IMR-90 (cell line): Measurements from ENCODE around the gene RPL19. TPM values are rescaled to one million over a fixed set of nuclear protein-coding genes. Genes with fewer than 3 reads are reported as not detected.

ENCODE experiments used
- ATAC-seq: fragments of 200-7000 bp; cut with Tn5 transposase; 2 replicates; pipeline ENCODE4 v1.9.1; 2020; ENCODE audit warnings: low read depth, mild to moderate bottlenecking, moderate library complexity
- BruUV-seq: library from RNA; stranded (reverse); fragments of 400-500 nt; replicated peaks from 2 replicates; lab custom pipeline; 2021; lab: Mats Ljungman, UMichigan
- CTCF ChIA-PET: fragments of 300-600 bp; formaldehyde crosslinking; extraction: SDS; loops from one replicate; lab custom pipeline; 2021; ENCODE audit warnings: antibody characterized with exemption; lab: Yijun Ruan, JAX
- POLR2A ChIA-PET: fragments of 300-600 bp; sonication (Branson Sonifier 250); formaldehyde crosslinking; loops from one replicate; lab custom pipeline; 2022; ENCODE audit warnings: antibody characterized with exemption; ENCODE audit not compliant: unreplicated experiment; lab: Charles Lee
- DNase-seq: peaks from one replicate; pipeline ENCODE4 v3.0.0; 2013
- H2AFZ ChIP-seq: replicated peaks from 2 replicates; pipeline ENCODE3; 2013; ENCODE audit warnings: low read length, mild to moderate bottlenecking; ENCODE audit not compliant: poor library complexity
- H2AK5ac ChIP-seq: 2 replicates; pipeline ENCODE4 v1.6.1; 2013; ENCODE audit warnings: low read depth, low read length, inconsistent platforms
- H2AK9ac ChIP-seq: replicated peaks from 2 replicates; pipeline ENCODE3; 2013; ENCODE audit warnings: mild to moderate bottlenecking, low read depth, low read length, moderate library complexity; ENCODE audit not compliant: poor library complexity
- H2BK120ac ChIP-seq: 2 replicates; pipeline ENCODE4 v1.6.1; 2013; ENCODE audit warnings: low read depth, low read length, inconsistent platforms
- H2BK15ac ChIP-seq: 3 replicates; pipeline ENCODE4 v1.6.1; 2013; ENCODE audit warnings: low read depth, low read length, inconsistent platforms
- H2BK20ac ChIP-seq: 2 replicates; pipeline ENCODE4 v1.6.1; 2013; ENCODE audit warnings: low read depth, mild to moderate bottlenecking, inconsistent platforms, low read length, moderate library complexity
- H2BK5ac ChIP-seq: 2 replicates; pipeline ENCODE4 v1.6.1; 2013; ENCODE audit warnings: mild to moderate bottlenecking, low read depth, low read length, inconsistent platforms; ENCODE audit not compliant: poor library complexity, severe bottlenecking
- H3K14ac ChIP-seq: replicated peaks from 2 replicates; pipeline ENCODE4 v1.6.1; 2013; ENCODE audit warnings: low read depth, low read length, inconsistent platforms
- H3K18ac ChIP-seq: 2 replicates; pipeline ENCODE4 v1.6.1; 2013; ENCODE audit warnings: low read depth, low read length, control low read depth
- H3K23ac ChIP-seq: 2 replicates; pipeline ENCODE4 v1.6.1; 2013; ENCODE audit warnings: low read depth, low read length, inconsistent platforms
- H3K27ac ChIP-seq: 2 replicates; pipeline ENCODE4 v1.5.1; 2013; ENCODE audit warnings: mild to moderate bottlenecking, control low read depth, low read length; ENCODE audit not compliant: insufficient read depth
- H3K27me3 ChIP-seq: 2 replicates; pipeline ENCODE4 v1.6.1; 2013; ENCODE audit warnings: low read length; ENCODE audit not compliant: control insufficient read depth, insufficient read depth
- H3K36me3 ChIP-seq: 2 replicates; pipeline ENCODE4 v1.6.1; 2013; ENCODE audit warnings: low read length, mixed read lengths; ENCODE audit not compliant: control insufficient read depth, insufficient read depth
- H3K4ac ChIP-seq: 2 replicates; pipeline ENCODE4 v1.6.1; 2013; ENCODE audit warnings: low read depth, low read length, inconsistent platforms
- H3K4me1 ChIP-seq: 2 replicates; pipeline ENCODE4 v1.6.1; 2013; ENCODE audit warnings: low read length, mixed read lengths; ENCODE audit not compliant: control insufficient read depth, insufficient read depth
- H3K4me2 ChIP-seq: 2 replicates; pipeline ENCODE4 v1.6.1; 2013; ENCODE audit warnings: low read depth, mild to moderate bottlenecking, control low read depth, low read length, moderate library complexity
- H3K4me3 ChIP-seq: 2 replicates; pipeline ENCODE4 v1.5.1; 2013; ENCODE audit warnings: low read depth, mild to moderate bottlenecking, control low read depth, low read length, moderate library complexity; ENCODE audit not compliant: insufficient read depth
- H3K56ac ChIP-seq: 2 replicates; pipeline ENCODE4 v1.6.1; 2013; ENCODE audit warnings: low read length, inconsistent platforms; ENCODE audit not compliant: insufficient read depth; ENCODE audit errors: extremely low read depth
- H3K79me1 ChIP-seq, 2 experiments: 2 replicates each; pipeline ENCODE4 v1.6.1; 2013; ENCODE audit warnings: low read length in 2 of 2, inconsistent platforms in 1 of 2, low read depth in 1 of 2
- H3K9ac ChIP-seq: 2 replicates; pipeline ENCODE4 v1.6.1; 2013; ENCODE audit warnings: low read depth, low read length, control low read depth
- H3K9me1 ChIP-seq: 2 replicates; pipeline ENCODE4 v1.6.1; 2013; ENCODE audit warnings: low read length, inconsistent platforms; ENCODE audit not compliant: insufficient read depth
- H3K9me3 ChIP-seq: 2 replicates; pipeline ENCODE4 v1.6.1; 2013; ENCODE audit warnings: low read length; ENCODE audit not compliant: control insufficient read depth, insufficient read depth
- H4K20me1 ChIP-seq: 2 replicates; pipeline ENCODE4 v1.6.1; 2013; ENCODE audit warnings: low read length, inconsistent platforms; ENCODE audit not compliant: insufficient read depth
- H4K5ac ChIP-seq: 2 replicates; pipeline ENCODE4 v1.6.1; 2013; ENCODE audit warnings: mild to moderate bottlenecking, low read depth, low read length, control low read depth
- H4K8ac ChIP-seq, 2 experiments: 2 replicates each; pipeline ENCODE4 v1.6.1; 2013; ENCODE audit warnings: low read depth in 2 of 2, low read length in 2 of 2, control low read depth in 1 of 2, inconsistent platforms in 1 of 2
- H4K91ac ChIP-seq: 2 replicates; pipeline ENCODE4 v1.6.1; 2013; ENCODE audit warnings: low read depth, low read length, inconsistent platforms; ENCODE audit not compliant: insufficient read depth
- FOS ChIP-seq: fragments of 150-350 bp; IDR thresholded peaks from 2 replicates; pipeline ENCODE4 v1.6.1; 2016; ENCODE audit warnings: low read depth, low read length
- POLR2A ChIP-seq: IDR thresholded peaks from 2 replicates; pipeline ENCODE4 v1.6.1; 2012; ENCODE audit warnings: mild to moderate bottlenecking, low read depth, low read length
- RCOR1 ChIP-seq: IDR thresholded peaks from 2 replicates; pipeline ENCODE4 v1.6.1; 2012; ENCODE audit warnings: mild to moderate bottlenecking, low read length, improper control_type of control experiment; ENCODE audit not compliant: insufficient replicate concordance
- WGBS, 2 experiments: methylation state at CpG; one replicate each; pipeline versions ENCODE4 v1.1.5 to v1.1.7; 2013; ENCODE audit warnings: missing lambda C conversion rate in 2 of 2; ENCODE audit not compliant: insufficient read length in 1 of 2; ENCODE audit errors: extremely low coverage in 2 of 2; 5-methylcytosine and 5-hydroxymethylcytosine counted together
- dilution Hi-C: fragments of 300-500 bp; cut with HindIII; formaldehyde crosslinking; loops from one replicate; pipeline ENCODE4 v1.14.3; 2018; ENCODE audit warnings: low sequenced_read_pairs; ENCODE audit not compliant: unreplicated experiment
- in situ Hi-C: fragments of 300-500 bp; cut with MboI; formaldehyde crosslinking; loops from 3 replicates; pipeline ENCODE4 v1.14.3; 2019; ENCODE audit warnings: low sequenced_read_pairs, inconsistent platforms, mixed read lengths
- intact Hi-C: fragments of 100-400 bp; cut with micrococcal nuclease; formaldehyde crosslinking; loops from 2 replicates; pipeline ENCODE4 v1.10.0; 2022
- polyA plus RNA-seq, 3 experiments: library from polyadenylated mRNA; depleted of rRNA; stranded (reverse); fragments of >200 nt; gene quantifications; 2 replicates each; pipeline ENCODE4 v1.2.3, GENCODE V29; 2012; ENCODE audit warnings: low replicate concordance in 1 of 3
- total RNA-seq: library from RNA; depleted of rRNA; stranded (reverse); fragments of >200 nt; gene quantifications from 2 replicates; pipeline ENCODE4 v1.2.3, GENCODE V29; 2012
- TF ChIP-seq, protein P1 (sequence below): conservative IDR thresholded peaks from 2 replicates; pipeline ENCODE4 v1.5.1; 2012; ENCODE audit warnings: mild to moderate bottlenecking, low read depth, low read length, improper control_type of control experiment

RPL19 gene
- total and polyA plus RNA-seq, 2 of the 4 experiments (the other 2 are of a cell fraction) = 2,101 to 2,466 TPM

GRCh38 chr17:39205112-39205526, 5.0 kb downstream of the RPL19 start:
- H2AK9ac ChIP-seq = no peak overlapping the region
- H4K91ac ChIP-seq = no peak overlapping the region
- dilution Hi-C loops = no loop called here
- no peak overlapping the region for H3K18ac ChIP-seq
- H2BK5ac ChIP-seq = no peak overlapping the region
- H3K9ac ChIP-seq = no peak overlapping the region
- H3K27ac ChIP-seq = no peak overlapping the region
- H3K4me2 ChIP-seq = no peak overlapping the region
- intact Hi-C loops = no loop called here
- WGBS, 2 experiments = no CpG with 5 or more reads among the region's 3 CpGs
- no TSS peak for BruUV-seq
- H3K27me3 ChIP-seq = no peaks in the 10 kb centered on the region
- TF ChIP-seq FOS = no peak
- no peak for TF ChIP-seq RCOR1
- TF ChIP-seq, protein P1, sequence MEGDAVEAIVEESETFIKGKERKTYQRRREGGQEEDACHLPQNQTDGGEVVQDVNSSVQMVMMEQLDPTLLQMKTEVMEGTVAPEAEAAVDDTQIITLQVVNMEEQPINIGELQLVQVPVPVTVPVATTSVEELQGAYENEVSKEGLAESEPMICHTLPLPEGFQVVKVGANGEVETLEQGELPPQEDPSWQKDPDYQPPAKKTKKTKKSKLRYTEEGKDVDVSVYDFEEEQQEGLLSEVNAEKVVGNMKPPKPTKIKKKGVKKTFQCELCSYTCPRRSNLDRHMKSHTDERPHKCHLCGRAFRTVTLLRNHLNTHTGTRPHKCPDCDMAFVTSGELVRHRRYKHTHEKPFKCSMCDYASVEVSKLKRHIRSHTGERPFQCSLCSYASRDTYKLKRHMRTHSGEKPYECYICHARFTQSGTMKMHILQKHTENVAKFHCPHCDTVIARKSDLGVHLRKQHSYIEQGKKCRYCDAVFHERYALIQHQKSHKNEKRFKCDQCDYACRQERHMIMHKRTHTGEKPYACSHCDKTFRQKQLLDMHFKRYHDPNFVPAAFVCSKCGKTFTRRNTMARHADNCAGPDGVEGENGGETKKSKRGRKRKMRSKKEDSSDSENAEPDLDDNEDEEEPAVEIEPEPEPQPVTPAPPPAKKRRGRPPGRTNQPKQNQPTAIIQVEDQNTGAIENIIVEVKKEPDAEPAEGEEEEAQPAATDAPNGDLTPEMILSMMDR = no peak
- 0 out of 2 replicates have a peak, but pooled peaks have one; percentile 13 for TF ChIP-seq POLR2A
- no peak overlapping the region for H2BK20ac ChIP-seq
- H3K9me3 ChIP-seq = no peaks in the 10 kb centered on the region
- H2AFZ ChIP-seq = no peak overlapping the region
- H3K4ac ChIP-seq = no peak overlapping the region
- DNase-seq (no peak), ATAC-seq (no peak)
- H3K4me1 ChIP-seq = peaks cover 19% of the 10 kb centered on the region
- peaks cover 35% of the 10 kb centered on the region for H4K20me1 ChIP-seq
- no peak overlapping the region for H2AK5ac ChIP-seq
- H2BK15ac ChIP-seq = no peak overlapping the region
- H3K14ac ChIP-seq = no peak overlapping the region
- CTCF ChIA-PET = interaction anchor here (0.6 to 0.9 kb wide), 3 partner anchors 29 to 226 kb away, joined by 3 to 5 read pairs (median 3); no protein-coding TSS in a partner anchor
- H3K36me3 ChIP-seq = peaks cover 39% of the 10 kb centered on the region
- peaks cover 19 to 31% of the 10 kb centered on the region in 2 experiments for H3K79me1 ChIP-seq
- in situ Hi-C loops = no loop called here
- H3K9me1 ChIP-seq = peaks cover 12% of the 10 kb centered on the region
- no peak overlapping the region for H3K56ac ChIP-seq
- H2BK120ac ChIP-seq = no peak overlapping the region
- H3K23ac ChIP-seq = no peak overlapping the region
- no peak overlapping the region for H4K5ac ChIP-seq
- no peak overlapping the region for H3K4me3 ChIP-seq
- POLR2A ChIA-PET = interaction anchor here (0.6 kb wide), 1 partner anchor 452 kb away, joined by 4 read pairs; no protein-coding TSS in a partner anchor
- no peak overlapping the region for H4K8ac ChIP-seq
